Activated naive CD4-positive, alpha-beta T cell treated with anti-CD3 and anti-CD28 coated beads, Interleukin-2, amount 50 U/mL, for 16 hours (primary cell): ENCODE results near the gene ELMOD1.

Experiments
- DNase-seq: peaks from one replicate; pipeline ENCODE4 v3.0.0-alpha.2; 2020

ELMOD1 gene

DNA sequence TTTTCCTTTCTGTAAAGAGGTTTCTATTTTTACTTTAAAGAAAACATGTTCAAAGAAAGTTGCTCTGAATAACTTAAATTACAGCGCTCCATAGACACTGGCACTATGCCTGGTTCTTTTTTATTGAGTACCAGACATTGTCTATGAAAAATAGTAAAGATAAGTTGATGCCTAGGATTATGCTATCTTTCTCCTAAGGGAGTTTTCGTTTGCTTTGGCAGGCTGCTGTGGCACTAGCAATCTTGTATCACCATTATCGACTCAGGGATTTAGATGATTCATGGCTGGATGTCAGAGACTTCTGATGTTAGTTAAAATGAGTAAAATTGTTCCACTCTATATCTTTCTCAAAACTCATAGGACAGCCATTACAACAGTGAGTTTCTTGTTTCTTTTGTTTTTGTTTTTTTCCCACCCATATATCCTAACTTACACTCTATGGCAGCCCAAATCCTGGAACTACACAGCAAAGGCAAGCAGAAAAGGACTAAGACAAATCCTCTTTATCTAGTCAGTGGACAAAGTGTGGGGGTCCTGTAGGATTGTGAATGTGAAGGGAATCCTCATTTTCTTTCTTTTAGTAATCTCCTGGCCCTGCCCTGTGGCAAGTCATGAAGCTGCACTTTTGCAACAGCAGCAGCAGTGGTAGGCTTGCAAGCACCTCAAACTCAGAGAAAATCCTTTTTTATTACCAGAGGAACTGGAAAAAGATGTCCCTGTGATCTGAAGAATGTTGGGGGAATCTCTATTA is 100.2 kb downstream of the ELMOD1 start:
- no peak for DNase-seq

DNA sequence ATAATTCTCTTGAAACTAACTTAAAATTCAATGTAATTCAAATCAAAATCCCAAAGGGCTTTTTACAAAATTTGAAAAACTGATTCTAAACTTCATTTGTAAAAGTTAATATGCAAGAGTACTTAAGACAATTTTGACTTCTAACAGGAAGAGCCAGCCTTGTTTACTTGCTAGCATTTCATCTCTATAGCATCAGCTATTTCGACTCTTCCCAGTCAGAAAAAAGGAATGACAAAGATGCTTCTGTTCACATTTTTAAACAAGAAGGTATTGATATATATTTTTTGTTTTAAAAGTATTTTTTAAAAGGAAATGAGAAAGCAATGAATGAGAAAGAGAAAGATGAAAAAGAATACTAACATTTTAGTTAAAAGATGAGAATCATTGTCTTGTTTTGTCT is 104.5 kb downstream of the ELMOD1 start:
- no peak for DNase-seq

DNA sequence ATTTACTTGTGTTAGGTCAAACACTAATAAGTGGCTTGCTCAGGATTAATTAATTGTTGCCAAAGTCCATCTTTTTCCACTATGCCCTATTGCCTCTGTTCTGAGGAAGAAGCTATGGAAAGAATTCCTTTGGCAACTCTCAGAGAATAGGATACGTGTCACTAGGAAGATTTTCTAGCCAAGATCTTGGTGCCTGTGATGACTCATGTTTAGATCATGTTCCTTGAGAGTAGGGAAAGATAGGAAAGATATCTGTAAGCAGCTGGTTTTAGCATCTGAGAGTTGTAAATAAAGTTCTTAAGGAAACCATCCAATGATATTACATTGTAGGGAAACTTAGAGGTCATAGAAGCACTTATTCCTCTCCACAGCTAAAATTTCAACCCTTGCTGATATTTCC is 105.2 kb downstream of the ELMOD1 start:
- DNase-seq: no peak

DNA sequence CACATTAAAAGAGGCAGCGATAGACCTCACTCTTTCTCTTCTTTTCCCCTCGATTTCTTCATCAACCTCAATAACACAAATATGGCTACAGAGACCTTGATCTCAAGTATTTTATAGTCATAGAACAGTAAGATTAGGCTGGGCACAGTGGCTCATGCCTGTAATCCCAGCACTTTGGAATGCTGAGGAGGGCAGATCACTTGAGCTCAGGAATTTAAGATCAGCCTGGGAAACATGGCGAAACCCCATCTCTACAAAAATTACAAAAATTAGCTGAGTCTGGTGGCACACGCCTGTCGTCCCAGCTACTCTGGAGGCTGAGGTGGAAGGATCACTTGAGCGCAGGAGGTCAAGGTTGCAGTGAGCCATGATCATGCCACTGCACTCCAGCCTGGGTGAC is 106.3 kb downstream of the ELMOD1 start:
- DNase-seq: no peak

DNA sequence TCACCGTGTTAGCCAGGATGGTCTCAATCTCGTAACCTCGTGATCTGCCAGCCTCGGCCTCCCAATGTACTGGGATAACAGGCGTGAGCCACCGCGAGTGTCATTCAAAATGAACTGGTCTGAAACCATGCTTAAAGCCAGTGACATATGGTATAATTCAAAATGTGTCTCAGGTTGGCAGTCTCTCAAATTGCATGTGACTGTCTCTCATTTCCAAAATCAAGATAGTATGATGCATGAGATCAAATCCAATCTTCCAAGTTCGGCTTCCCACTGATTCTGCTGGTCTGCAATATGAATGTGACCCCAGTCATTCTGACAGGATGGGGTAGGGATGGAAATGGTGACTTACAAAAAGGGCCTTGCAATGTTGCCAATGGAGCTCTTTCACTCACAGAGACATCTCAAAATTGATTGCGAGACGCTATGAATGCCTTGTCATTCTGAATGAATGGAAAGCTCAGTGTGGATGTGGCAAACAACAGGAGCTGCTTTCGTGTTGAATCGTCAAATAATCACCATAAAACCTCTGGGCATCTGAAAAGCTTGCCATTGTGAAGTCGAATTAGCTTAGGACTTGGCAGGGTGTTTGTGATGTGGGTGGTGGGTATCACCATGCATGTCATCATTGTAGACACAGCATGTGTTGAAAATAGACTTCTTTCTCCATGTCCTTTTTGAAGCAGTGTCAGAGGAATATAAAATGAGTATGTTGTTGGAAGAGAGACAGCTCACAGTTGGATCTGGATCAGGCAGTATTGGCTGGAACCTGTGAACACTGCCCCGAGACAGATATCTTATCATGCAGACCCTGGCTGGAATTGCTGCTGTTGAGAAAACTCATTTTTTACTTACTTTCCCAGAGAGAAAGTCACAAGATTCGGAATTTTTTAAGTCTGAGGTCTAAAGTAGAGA is 108.7 kb downstream of the ELMOD1 start:
- no peak for DNase-seq

DNA sequence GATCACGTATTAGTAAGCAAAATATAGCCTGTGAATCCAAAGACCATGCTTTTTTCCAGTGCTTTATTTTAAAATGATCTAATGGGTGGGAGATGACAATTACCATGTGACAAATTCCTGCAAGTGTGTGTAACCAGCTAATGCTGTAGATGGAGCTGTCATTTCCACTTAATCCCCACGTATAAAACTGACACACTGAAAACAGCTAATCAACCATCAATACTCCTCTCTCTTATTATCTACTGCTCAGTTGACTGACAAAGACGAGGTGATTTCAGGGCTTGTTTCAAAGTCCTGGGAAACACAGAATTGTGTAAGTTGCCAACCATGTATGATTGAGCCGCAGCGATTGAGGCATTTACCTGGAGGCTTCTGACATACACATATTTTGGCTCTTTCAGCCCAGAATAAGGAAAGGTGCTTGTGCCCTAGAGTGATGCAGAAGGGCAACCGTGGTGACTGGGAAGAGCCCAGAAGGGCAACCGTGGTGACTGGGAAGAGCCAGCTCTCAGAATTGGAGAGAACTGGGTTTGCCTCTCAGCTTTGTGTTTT is 111.2 kb downstream of the ELMOD1 start:
- no peak for DNase-seq

DNA sequence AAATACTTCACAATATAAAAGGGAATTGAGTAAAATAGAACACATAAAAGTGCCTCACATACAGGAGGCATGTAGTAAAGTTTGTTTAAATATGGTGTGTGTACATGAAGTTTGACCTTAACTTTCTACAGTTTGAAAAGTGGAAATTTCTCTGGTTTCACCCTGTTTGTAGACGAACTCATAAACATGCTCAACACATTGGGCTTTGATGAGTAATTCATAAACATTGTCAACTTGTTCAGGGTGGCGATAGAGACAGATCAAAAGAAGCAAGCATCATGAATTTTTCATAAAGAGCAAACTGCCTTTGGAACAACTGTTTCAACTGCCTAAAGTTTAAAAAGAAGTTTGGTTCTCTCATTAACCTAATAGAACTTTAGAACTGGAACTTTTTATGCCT is 111.8 kb downstream of the ELMOD1 start:
- no peak for DNase-seq

DNA sequence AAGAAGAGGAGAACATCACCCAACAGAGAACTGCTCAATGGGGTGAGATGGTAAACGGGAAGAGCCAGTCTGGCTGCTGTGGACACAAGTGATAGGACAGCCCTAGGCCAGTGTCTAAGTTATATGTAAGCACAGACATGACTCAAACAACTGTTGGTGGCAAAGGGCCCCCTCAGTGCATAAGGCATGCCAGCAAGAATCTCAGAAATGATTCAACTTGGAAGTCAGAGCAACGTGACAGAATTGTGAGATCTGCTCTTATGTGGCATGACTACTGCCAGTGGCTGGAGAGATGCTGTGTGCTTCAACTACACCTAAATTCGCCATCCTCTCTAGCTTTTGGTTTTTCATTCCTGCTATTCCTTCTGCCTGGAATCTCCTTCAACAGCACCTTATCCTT is 113.5 kb downstream of the ELMOD1 start:
- DNase-seq: no peak

DNA sequence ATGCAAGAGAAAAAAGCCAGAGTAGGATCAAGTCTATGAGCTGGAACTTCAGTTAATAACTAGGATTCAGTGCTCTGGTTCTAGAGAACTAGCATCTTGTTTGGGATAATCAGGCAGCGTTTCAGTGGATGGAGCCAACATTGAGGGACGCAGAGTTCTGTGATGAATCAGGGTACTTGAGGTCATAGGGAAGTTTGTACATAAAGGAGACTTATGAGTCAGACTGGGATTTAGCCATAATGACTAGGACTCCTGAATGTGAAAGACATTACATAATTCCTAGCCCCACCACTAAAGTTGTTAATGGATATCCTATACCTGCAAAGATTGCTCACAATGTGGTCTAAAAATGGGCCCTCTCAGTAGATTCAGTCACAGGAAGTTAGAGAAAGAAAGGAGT is 114.1 kb downstream of the ELMOD1 start:
- no peak for DNase-seq

DNA sequence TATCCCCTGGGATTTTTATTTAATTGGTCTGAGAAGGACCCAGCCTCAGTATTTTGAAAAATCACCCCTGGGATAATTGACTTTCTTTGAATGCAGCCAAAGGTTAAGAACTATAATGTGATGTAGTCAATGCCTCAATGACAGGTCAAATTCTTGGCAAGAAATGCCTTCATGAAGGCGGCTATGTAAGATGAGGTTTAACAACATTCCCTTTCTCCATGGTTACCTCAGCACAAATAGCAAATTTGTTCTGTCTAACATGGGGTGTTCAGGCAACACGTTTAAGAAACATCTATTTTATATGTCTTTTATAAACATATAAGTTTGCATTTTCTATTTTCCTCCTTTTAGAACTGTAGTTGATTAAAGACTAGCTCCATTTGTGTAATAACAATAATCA is 115.6 kb downstream of the ELMOD1 start:
- no peak for DNase-seq

DNA sequence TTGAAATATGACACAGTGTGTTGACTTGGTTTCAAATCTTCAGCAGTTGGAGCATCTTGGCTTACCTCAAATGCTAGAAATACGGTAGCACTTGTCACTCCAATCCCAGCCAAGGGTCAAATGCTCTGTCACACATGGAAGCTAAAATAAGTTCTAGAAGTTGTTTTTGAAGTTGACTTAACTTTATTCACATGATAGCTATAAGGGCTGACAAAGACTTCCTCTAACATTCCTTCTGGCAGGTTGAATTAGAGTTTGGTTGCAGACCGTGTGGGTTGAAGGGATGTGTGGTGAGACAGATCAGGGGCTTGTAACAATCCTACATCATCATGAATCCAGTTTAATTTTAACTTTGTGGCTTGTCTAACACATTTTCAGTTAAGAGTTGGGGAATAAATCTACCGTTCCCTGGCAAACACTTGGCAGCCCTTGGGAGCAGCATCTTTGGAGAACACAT is 116.3 kb downstream of the ELMOD1 start:
- no peak for DNase-seq

DNA sequence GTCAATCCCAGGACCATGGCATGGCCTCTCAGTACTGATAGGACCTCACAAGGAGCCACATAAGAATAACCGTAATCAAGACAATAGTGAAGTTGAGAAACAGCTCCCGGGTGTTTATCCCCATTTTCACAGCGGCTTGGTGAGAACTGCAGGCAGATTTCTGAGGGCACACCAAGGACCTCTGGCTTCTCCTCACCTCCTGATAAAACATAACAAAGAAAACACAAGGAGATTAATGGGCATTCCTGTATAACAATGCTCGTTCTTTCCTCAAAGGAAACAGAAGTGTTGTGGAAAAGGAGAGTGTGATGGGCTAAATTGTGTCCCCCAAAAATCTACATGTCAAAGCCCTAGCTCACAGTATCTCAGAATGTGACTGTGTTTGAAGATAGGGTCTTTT is 116.9 kb downstream of the ELMOD1 start:
- no peak for DNase-seq

DNA sequence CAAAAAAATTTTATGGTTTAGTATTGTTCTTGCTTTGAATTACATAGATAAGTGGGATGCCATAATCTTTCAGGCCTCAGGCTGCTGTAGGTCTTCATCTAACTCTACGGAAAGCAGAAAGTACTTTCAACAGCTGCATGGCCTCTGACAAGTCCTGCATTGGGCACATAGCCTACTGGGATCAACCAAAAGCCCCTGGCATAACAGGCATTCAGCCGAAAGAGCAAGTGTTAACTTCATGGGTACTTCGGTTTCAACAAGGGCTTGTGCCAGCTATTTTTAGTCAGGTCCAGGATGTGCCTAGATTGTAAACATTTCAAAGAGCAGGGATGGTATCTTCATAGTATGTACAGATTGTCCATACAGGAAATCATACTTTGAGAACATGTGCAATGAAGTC is 117.8 kb downstream of the ELMOD1 start:
- DNase-seq: no peak

DNA sequence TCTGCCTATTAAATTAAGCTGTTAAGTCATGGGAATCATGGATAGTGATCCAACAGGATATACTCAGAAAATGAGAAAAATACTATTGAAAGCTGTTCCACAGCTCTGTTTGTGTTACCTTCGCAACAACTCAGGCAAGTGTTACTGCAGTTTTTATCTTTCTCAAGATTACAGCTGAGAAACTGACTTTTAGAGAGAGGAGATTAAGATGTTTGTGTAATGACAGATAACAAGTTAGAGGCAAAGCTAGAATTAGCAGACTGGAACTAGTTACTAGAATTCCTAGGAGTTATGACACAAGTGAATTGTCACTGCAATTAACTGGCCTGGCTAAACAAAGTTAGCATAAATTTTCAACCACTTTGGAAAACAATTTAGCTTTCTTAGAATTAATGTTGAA is 119.4 kb downstream of the ELMOD1 start:
- DNase-seq: no peak

DNA sequence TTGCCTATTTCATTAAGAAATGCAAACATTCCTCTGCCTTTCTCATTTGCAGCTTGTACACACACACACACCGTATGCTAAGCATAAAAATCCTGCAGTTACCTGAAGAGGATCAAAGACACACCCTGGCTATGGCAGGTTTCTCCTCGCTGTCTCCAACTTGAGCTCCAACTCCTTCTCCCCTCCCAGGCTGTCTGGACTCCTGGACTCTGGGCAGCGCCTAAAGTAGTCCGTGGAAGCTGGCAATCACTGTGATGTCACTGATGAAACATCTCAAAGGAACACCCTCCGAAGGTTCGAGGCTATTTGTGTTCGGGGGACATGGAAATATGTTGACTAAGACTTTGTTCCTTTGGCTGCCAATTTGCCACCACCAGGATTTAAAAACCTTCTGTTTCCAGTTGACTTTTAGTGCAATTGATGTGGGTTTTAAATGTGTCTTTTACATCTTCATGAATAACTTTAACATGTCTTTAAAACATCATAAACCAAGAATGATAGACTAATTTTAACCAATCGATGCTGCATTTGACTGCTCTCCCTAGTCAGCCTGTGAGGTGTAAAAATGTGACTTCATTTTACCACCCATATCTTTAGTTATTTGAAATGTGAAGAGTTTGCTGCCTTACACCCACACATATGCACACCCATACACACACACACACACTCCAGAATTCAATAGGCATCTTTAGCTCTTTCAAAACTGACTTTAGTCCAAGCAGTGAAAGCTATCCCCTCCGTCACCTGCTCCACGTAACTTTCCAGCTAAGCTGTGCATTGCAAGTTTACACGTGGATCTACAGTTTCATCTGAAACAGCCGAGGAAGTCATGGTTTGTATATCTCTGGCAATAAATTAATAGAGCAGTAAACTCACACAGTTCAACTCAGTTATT is 121.2 kb downstream of the ELMOD1 start, which contains the start of gene SLN:
SLN (minus strand) TSS at position 196 of the 895 bp plus-strand sequence.
- no peak for DNase-seq

DNA sequence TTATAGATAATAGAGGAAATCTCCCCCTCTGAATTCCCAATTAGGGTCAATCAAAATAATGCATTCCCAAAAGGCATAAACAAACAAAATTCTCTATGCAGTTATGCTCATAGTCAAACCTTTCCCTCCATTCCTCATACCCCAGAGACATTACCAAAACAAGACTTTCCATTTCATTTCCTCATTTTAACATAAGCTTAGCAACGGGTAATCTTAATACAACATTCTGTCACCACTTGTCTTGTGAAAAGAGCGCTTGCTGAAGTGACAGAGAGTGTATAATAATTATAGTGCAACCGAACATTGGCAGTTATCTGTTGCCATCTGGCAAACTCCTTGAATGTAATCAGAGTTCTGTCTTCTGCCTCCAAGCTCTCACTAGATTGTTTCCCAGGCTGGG is 122.1 kb downstream of the ELMOD1 start:
- DNase-seq: no peak
